Measurements from ENCODE around the gene NUP214.

Gene NUP214

DNA sequence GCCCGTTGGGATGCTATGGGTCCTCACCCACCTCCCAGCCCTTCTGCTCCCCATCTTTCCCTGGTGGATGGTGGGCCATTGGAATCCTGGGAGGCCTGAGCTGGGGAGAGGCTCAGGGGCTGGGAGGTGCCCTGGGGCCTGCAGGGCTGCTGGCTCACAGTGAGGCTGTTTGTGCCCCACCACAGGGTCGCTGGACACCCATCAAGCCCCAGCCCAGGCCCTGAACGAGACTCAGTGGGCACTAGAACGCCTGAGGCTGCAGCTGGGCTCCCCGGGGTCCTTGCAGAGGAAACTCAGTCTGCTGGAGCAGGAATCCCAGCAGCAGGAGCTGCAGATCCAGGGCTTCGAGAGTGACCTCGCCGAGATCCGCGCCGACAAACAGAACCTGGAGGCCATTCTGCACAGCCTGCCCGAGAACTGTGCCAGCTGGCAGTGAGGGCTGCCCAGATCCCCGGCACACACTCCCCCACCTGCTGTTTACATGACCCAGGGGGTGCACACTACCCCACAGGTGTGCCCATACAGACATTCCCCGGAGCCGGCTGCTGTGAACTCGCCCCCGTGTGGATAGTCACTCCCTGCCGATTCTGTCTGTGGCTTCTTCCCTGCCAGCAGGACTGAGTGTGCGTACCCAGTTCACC is 33.9 kb upstream of the NUP214 start:
- TF ChIP-seq, protein P1, sequence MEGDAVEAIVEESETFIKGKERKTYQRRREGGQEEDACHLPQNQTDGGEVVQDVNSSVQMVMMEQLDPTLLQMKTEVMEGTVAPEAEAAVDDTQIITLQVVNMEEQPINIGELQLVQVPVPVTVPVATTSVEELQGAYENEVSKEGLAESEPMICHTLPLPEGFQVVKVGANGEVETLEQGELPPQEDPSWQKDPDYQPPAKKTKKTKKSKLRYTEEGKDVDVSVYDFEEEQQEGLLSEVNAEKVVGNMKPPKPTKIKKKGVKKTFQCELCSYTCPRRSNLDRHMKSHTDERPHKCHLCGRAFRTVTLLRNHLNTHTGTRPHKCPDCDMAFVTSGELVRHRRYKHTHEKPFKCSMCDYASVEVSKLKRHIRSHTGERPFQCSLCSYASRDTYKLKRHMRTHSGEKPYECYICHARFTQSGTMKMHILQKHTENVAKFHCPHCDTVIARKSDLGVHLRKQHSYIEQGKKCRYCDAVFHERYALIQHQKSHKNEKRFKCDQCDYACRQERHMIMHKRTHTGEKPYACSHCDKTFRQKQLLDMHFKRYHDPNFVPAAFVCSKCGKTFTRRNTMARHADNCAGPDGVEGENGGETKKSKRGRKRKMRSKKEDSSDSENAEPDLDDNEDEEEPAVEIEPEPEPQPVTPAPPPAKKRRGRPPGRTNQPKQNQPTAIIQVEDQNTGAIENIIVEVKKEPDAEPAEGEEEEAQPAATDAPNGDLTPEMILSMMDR (IDR thresholded peaks at IDR 0.05; ENCODE audit: control extremely low read depth, extremely low read depth, low read depth, missing control alignments) = no peak
- ChIA-PET POLR2A (no interaction called here), CTCF (interaction anchor here (1.0 kb wide), 1 partner anchor 87 kb away, joined by 4 read pairs; no protein-coding TSS in a partner anchor)
- DNase-seq (ENCODE audit: extremely low spot score) = no peak

DNA sequence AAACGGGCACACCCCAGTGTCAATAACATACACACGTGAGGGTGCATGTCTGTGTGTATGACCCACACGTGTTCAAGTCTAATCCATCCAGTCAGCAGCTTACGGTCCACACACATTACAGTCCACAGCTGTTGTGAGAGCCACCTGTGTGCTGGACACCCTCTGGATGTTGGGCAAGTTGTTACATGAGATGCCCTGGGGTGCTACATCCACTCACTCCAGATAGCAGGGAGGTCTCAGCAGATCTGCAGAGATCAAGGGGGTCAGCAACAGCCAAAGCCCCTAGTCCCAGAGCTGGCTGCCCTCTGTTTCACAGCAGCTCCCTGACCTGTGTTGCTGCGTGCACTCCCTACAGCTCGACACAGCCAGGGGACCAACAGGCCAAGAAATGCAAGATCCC is 33.4 kb upstream of the NUP214 start:
- CTCF ChIA-PET = no interaction called here
- POLR2A ChIA-PET = no interaction called here
- TF ChIP-seq, protein P1 (IDR thresholded peaks at IDR 0.05; ENCODE audit: control extremely low read depth, extremely low read depth, low read depth, missing control alignments) = no peak
- no peak for DNase-seq (ENCODE audit: extremely low spot score)

DNA sequence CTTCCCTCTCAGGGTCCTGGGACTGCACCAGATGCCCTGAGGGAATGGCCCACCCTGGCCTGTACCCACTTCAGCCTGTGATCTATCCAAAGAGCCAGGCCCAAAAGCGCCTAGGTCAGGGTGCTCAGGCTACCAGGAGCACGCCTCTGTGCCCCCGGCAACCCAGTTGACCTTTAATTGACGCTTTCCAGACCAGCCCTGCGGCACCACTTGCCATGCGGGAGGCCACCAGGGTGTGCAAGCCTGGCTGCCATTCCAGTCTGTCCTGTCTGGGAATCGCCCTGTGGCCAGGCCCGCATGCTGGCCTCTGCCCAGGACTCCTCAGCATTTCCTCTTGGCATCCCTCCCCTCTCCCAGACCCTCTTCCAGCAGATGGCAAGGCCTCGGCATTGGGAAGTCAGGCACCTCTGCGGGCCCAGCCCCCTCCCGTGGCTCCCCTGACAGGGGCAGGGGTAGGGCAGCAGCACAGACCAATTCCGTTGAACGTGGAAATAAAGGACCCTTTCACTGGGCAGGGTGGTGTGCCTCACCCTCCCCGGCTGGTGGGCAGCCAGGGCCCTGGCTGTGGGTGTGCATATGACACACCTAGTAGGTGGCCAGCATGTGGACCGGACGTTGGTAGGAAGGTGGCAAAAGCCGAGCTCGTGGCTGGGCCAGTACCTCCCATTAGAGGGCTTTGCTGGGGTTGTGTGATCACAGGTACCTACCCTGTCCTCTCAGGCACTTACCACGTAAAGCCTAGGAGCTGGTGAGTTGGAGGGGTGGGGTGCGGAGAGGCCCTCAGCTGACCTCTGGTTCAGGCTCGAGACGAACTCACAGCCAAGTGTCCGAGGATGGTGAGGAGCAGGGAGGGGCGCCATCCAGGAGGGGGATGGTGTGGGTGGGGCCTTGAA is 32.6 kb upstream of the NUP214 start:
- POLR2A ChIA-PET = no interaction called here
- CTCF ChIA-PET = no interaction called here
- no peak for DNase-seq (ENCODE audit: extremely low spot score)
- TF ChIP-seq, protein P1 (IDR thresholded peaks at IDR 0.05; ENCODE audit: control extremely low read depth, extremely low read depth, low read depth, missing control alignments) = no peak

DNA sequence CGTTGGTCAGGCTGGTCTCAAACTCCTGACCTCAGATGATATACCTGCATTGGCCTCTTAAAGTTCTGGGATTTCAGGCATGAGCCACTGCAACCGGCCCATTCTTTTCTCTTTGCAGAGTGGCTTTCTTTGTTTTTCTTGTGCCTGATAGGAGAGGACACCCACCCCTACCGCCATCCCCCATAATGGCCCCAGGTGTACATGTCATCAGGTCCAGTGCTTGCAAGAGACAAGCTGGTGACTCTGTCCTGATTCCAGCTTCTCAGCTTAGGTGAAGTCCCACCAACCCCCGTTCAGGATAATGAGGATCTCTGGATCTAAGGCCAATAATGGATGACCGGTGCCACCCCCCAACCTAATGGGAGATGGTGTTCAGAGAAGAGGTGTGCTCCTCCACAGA is 31.4 kb upstream of the NUP214 start:
- CTCF ChIA-PET = no interaction called here
- TF ChIP-seq, protein P1 (IDR thresholded peaks at IDR 0.05; ENCODE audit: control extremely low read depth, extremely low read depth, low read depth, missing control alignments) = no peak
- DNase-seq (ENCODE audit: extremely low spot score) = no peak
- POLR2A ChIA-PET = no interaction called here

DNA sequence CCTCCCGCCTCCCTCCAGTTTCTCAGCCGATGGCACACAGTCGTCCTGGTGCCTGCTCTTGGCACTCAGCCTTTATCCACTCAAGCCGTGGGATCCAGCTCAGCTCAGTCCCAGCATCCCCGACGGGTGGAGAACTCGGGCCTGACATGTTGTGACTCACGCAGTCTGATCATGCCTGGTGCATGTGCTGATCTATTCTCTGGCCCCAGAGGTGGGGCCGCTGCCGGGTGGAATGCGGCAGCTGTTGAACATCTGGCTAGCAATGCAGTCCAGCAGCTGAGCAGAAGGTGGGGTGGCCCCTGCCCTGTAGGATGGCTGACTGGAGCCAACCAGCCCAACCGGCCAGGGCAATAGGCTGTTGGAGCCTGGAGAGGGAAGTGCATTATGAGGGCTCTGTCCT is 30.8 kb upstream of the NUP214 start:
- POLR2A ChIA-PET = no interaction called here
- TF ChIP-seq, protein P1 (IDR thresholded peaks at IDR 0.05; ENCODE audit: control extremely low read depth, extremely low read depth, low read depth, missing control alignments) = no peak
- no peak for DNase-seq (ENCODE audit: extremely low spot score)
- CTCF ChIA-PET = interaction anchor here (0.9 kb wide), 1 partner anchor 32 kb away, joined by 3 read pairs; no protein-coding TSS in a partner anchor

DNA sequence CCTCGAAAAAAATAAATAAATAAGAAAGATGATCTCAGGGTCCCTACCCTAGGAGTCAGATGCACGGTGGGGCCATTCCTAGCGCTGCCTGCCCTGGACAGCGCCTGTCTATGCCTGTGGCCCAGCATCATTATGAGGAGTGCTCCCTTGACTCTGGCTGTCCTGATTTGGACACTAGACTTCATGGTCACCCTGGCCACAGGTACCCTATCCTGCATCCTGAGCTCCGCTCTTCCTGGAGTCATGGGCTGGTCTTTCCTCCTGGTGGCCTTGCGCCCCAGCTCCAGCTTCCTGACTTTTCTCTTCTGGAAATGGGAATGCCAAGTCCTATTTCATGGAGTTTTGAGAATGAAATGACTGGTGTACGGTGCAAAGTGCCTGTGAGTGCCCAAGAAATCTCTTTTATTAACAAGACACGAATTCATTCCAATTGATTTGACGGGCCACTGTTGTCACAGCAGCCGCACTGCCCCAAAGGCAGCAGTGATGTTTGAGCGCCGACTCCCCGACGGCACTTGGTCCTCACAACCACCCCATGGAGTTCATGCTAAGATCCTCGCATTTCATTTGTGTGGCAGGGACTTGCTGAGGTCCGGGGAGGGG is 29.6 kb upstream of the NUP214 start:
- ChIA-PET POLR2A (no interaction called here), CTCF (no interaction called here)
- DNase-seq (ENCODE audit: extremely low spot score) = no peak
- TF ChIP-seq, protein P1 (IDR thresholded peaks at IDR 0.05; ENCODE audit: control extremely low read depth, extremely low read depth, low read depth, missing control alignments) = no peak

Measured in GM10248 (cell line).